Activated CD8-positive, alpha-beta T cell treated with anti-CD3 and anti-CD28 coated beads for 36 hours (primary cell): ENCODE data around the gene SLC8B1. TPM values are rescaled to one million over a fixed set of nuclear protein-coding genes. Genes with fewer than 3 reads are reported as not detected.
A peak's percentile ranks its signal among the peaks of the same experiment; 100 is the strongest.

ENCODE experiments used
- ATAC-seq: fragments of 200-7000 bp; cut with Tn5 transposase; one replicate; pipeline ENCODE4 v1.10.0; 2021; ENCODE audit warnings: mild to moderate bottlenecking, moderate library complexity
- CTCF ChIA-PET: fragments of 350-600 bp; sonication (Branson Sonifier 250); formaldehyde crosslinking; loops from one replicate; lab custom pipeline; 2021; ENCODE audit warnings: antibody characterized with exemption; lab: Charles Lee
- POLR2A ChIA-PET: fragments of 350-600 bp; sonication (Branson Sonifier 250); formaldehyde crosslinking; loops from one replicate; lab custom pipeline; 2021; ENCODE audit warnings: antibody characterized with exemption; lab: Charles Lee
- DNase-seq: peaks from one replicate; pipeline ENCODE4 v3.0.0-alpha.2; 2020
- H3K27ac Mint-ChIP-seq: one replicate; pipeline ENCODE4 v1.8.0; 2021; ENCODE audit warnings: mild to moderate bottlenecking, mixed read lengths
- H3K27me3 Mint-ChIP-seq: one replicate; pipeline ENCODE4 v1.8.0; 2021; ENCODE audit warnings: mixed read lengths
- H3K36me3 Mint-ChIP-seq: one replicate; pipeline ENCODE4 v1.8.0; 2021; ENCODE audit warnings: low read depth, mixed read lengths
- H3K4me1 Mint-ChIP-seq: one replicate; pipeline ENCODE4 v1.8.0; 2021; ENCODE audit warnings: low read depth, mixed read lengths
- H3K4me3 Mint-ChIP-seq: one replicate; pipeline ENCODE4 v1.8.0; 2021; ENCODE audit warnings: mild to moderate bottlenecking, moderate library complexity, mixed read lengths
- H3K9me3 Mint-ChIP-seq: one replicate; pipeline ENCODE4 v1.8.0; 2021; ENCODE audit warnings: mixed read lengths
- intact Hi-C: fragments of 100-400 bp; cut with micrococcal nuclease; formaldehyde crosslinking; loops from one replicate; pipeline ENCODE4 v1.10.0; 2022
- total RNA-seq, 2 experiments: library from RNA; stranded (reverse); gene quantifications; one replicate each; pipeline ENCODE4 v1.2.3, GENCODE V29; 2021
- TF ChIP-seq, protein P1 (sequence below): fragments of 200-600 bp; IDR thresholded peaks from one replicate; pipeline ENCODE4 v1.8.0; 2022; ENCODE audit warnings: antibody characterized with exemption, mild to moderate bottlenecking

SLC8B1 gene
- total RNA-seq, 2 experiments from 2014 or later, result 13.4 to 18.9 TPM

DNA sequence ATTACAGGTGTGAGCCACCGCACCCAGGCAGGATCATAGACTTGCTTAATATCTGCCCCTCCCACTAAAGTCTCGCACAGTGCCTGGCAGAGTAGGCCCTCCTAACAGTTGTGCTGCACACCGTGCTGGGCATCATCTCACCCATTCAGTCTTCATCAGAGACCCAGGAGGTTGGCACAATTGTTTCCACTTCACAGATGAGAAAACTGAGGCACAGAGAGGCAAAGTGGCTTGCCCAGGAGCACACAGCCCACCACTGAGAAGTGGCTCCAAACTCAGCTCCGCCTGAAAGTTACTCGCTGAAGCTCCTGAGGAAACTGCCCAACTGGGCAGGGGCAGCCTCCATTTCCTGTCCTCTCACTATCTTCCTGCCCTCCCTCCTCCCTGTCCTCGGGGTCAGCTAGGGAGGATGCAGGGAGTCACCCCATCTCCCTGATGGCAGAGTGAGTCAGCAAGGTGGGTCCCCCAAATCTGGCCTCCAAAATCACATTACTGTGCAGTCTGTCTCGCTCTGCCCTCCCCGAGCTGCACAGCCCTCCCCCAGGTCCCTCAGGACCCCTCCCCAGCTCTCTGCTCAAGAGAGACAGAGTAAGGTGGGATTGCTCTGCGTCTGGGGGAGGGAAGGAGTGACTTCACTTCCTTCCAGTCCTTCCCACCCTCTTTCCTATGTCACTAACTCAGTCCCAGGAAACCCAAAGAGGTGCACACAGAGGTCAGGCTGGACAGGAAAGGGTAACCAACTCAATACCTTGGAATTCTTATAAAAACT lies 5.7 kb downstream of the SLC8B1 start:
- ATAC-seq (no peak), DNase-seq (no peak)
- CTCF ChIA-PET, result no interaction called here
- H3K36me3 Mint-ChIP-seq, result peaks cover 32% of the 10 kb centered on the region
- no peaks in the 10 kb centered on the region for H3K9me3 Mint-ChIP-seq
- H3K4me1 Mint-ChIP-seq, result peaks cover 41% of the 10 kb centered on the region
- POLR2A ChIA-PET, result no interaction called here
- no peak overlapping the region for H3K4me3 Mint-ChIP-seq
- intact Hi-C loops, result no loop called here
- no peaks in the 10 kb centered on the region for H3K27me3 Mint-ChIP-seq
- H3K27ac Mint-ChIP-seq, result peak overlapping the region; percentile 39
- TF ChIP-seq, protein P1, sequence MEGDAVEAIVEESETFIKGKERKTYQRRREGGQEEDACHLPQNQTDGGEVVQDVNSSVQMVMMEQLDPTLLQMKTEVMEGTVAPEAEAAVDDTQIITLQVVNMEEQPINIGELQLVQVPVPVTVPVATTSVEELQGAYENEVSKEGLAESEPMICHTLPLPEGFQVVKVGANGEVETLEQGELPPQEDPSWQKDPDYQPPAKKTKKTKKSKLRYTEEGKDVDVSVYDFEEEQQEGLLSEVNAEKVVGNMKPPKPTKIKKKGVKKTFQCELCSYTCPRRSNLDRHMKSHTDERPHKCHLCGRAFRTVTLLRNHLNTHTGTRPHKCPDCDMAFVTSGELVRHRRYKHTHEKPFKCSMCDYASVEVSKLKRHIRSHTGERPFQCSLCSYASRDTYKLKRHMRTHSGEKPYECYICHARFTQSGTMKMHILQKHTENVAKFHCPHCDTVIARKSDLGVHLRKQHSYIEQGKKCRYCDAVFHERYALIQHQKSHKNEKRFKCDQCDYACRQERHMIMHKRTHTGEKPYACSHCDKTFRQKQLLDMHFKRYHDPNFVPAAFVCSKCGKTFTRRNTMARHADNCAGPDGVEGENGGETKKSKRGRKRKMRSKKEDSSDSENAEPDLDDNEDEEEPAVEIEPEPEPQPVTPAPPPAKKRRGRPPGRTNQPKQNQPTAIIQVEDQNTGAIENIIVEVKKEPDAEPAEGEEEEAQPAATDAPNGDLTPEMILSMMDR, result no peak

DNA sequence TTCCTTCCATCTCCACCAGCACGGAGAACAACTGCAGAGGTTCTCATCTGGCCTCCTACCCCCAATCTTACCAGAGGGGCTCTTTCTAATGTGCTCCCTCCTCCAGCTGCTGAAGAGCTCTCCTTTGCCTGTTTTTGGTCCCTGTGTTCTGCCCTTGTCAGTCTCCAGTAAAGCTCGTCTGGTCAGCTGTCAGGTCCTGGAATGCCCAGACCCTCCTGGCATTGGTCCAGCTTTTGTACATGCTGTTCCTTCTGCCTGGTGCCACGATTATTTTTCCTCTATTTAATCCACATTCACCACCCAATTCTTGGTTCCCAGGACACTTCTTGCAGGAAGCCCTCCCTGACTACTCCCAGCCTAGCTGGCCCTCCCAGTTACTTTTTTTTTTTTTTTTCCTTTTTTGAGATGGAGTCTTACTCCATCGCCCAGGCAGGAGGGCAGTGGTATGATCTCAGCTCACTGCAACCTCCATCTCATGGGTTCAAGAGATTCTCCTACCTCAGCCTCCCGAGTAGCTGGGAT lies 6.5 kb downstream of the SLC8B1 start:
- no peaks in the 10 kb centered on the region for H3K9me3 Mint-ChIP-seq
- POLR2A ChIA-PET, result no interaction called here
- H3K27ac Mint-ChIP-seq, result peak overlapping the region; percentile 16
- ATAC-seq, result no peak
- H3K4me1 Mint-ChIP-seq, result peaks cover 40% of the 10 kb centered on the region
- H3K4me3 Mint-ChIP-seq, result no peak overlapping the region
- CTCF ChIA-PET, result no interaction called here
- H3K36me3 Mint-ChIP-seq, result peaks cover 36% of the 10 kb centered on the region
- DNase-seq, result no peak
- intact Hi-C loops, result no loop called here
- no peaks in the 10 kb centered on the region for H3K27me3 Mint-ChIP-seq
- TF ChIP-seq, protein P1, result no peak

DNA sequence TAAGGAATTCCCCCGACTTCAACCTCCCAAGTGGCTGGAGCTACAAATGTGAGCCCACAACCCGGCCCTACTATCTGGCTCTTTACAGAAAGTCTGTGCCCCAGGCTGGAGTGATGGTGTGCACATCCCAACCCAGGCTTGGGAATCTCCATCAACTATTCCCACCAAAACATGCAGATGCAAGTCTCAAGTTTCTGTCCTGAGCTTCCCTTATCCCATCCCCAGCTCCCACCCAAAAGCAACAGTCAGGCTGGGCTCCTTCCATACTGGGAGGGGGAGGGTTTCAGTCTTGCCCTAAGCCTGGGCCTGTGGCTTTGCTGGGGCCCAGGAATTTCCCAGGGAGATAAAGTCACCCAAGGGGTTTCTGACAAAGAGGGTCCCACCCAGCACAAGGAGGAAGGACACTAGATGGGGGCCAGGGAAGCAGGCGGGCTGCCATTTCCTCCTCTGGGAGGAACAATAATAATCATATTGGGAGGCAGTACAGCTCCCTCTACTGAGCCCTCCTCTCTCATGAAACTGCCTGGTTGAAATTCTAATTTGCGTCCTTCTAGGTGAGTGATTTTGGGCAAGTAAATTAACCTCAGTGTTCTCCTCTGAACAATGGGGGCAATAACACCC lies 8.0 kb downstream of the SLC8B1 start:
- DNase-seq (no peak), ATAC-seq (no peak)
- Mint-ChIP-seq H3K36me3 (peaks cover 37% of the 10 kb centered on the region), H3K4me1 (peaks cover 33% of the 10 kb centered on the region), H3K27ac (peak overlapping the region; percentile 18), H3K4me3 (no peak overlapping the region), H3K27me3 (no peaks in the 10 kb centered on the region), H3K9me3 (peaks cover 5% of the 10 kb centered on the region)
- TF ChIP-seq, protein P1, result no peak
- CTCF ChIA-PET, result interaction anchor here (1.4 kb wide), 1 partner anchor 9 kb away, joined by 4 read pairs; the partner anchor contains the start of gene SLC8B1
- POLR2A ChIA-PET, result interaction anchor here (1.0 kb wide), 1 partner anchor 419 kb away, joined by 3 read pairs; no protein-coding TSS in a partner anchor
- intact Hi-C loops, result no loop called here

DNA sequence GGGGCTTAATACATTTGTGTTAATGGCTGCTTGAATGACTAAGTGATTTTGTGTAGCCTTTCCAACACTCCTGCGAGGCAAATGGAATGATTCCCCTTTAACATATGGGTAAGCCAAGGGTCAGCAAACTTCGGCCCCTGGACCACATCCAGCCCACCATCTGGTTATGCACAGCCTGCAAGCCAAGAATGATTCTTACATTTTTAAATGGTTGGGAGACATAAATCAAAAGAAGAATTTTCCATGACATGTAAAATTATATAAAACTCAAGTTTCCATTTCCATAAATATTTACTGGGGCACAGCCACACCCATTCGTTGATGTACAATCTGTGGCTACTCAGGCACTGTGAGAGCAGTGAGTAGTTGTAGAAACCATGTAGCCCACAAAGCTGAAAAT lies 9.0 kb downstream of the SLC8B1 start:
- intact Hi-C loops, result no loop called here
- CTCF ChIA-PET, result interaction anchor here (1.4 kb wide), 1 partner anchor 10 kb away, joined by 4 read pairs; the partner anchor contains the start of gene SLC8B1

More for the DNA sequence above, 9.0 kb downstream of the SLC8B1 start:
- Mint-ChIP-seq H3K9me3 (peaks cover 5% of the 10 kb centered on the region), H3K4me1 (peaks cover 28% of the 10 kb centered on the region), H3K27ac (no peak overlapping the region), H3K27me3 (no peaks in the 10 kb centered on the region), H3K36me3 (peaks cover 37% of the 10 kb centered on the region), H3K4me3 (no peak overlapping the region)
- ATAC-seq, result no peak
- DNase-seq, result no peak
- TF ChIP-seq, protein P1, result no peak
- POLR2A ChIA-PET, result interaction anchor here (1.0 kb wide), 1 partner anchor 418 kb away, joined by 3 read pairs; no protein-coding TSS in a partner anchor
